Measurements from ENCODE around the gene C19orf67. TPM values are rescaled to one million over a fixed set of nuclear protein-coding genes. Genes with fewer than 3 reads are reported as not detected.

The C19orf67 gene
- total RNA-seq, 1 experiment from 2014 or later = 0.28 TPM

DNA sequence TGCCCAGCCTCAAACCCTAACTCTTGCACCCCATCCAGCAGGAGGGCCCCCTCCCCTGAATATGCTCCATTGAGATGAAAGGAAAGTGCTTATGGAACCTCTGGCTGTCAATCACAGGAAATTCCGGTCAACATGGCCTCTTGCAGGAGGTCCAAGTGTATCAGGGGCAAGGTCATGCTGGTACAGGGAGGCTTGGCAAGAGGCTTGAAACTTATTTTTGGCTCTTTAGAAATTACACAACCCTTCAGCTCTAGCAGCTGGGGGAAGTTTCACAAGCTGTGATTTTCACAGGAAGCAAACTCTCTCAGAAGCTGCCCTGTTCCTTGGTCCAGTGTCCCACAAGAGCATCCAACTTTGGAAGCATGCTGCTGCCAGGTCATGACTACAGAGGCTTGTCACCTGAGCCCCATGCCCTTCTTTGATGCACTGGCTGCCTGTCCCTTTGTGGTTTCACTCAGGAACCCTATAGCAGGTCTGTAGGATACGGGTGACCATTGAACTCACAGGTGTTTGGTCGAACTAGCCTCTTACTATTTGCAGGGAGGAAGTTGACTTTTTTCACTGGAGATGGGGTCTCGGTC lies 42.4 kb upstream of the C19orf67 start:
- no peak overlapping the region for H3K27ac ChIP-seq (ENCODE audit: low read length)
- no peaks in the 10 kb centered on the region for H3K27me3 ChIP-seq (ENCODE audit: control insufficient read depth, insufficient read depth, low read length)
- no peak for ATAC-seq
- BruUV-seq (replicated peaks) = no TSS peak
- H3K9me3 ChIP-seq (ENCODE audit: control insufficient read depth, insufficient read depth, low read depth, low read length) = no peaks in the 10 kb centered on the region
- no peak for DNase-seq (ENCODE audit: low read depth, low spot score)
- no peaks in the 10 kb centered on the region for H3K4me1 ChIP-seq (ENCODE audit: control insufficient read depth, insufficient read depth, low read length)
- intact Hi-C loops (cut with micrococcal nuclease; ENCODE audit: unreplicated experiment) (no loop called here), in situ Hi-C loops (cut with HindIII; ENCODE audit: low pct_unique_long_range_greater_than_20kb, low sequenced_read_pairs) (no loop called here)
- ChIA-PET CTCF (no interaction called here), POLR2A (no interaction called here)
- H3K4me3 ChIP-seq (ENCODE audit: low read depth in 2 of 2, low read length in 2 of 2) = no peak overlapping the region
- TF ChIP-seq, protein P1, sequence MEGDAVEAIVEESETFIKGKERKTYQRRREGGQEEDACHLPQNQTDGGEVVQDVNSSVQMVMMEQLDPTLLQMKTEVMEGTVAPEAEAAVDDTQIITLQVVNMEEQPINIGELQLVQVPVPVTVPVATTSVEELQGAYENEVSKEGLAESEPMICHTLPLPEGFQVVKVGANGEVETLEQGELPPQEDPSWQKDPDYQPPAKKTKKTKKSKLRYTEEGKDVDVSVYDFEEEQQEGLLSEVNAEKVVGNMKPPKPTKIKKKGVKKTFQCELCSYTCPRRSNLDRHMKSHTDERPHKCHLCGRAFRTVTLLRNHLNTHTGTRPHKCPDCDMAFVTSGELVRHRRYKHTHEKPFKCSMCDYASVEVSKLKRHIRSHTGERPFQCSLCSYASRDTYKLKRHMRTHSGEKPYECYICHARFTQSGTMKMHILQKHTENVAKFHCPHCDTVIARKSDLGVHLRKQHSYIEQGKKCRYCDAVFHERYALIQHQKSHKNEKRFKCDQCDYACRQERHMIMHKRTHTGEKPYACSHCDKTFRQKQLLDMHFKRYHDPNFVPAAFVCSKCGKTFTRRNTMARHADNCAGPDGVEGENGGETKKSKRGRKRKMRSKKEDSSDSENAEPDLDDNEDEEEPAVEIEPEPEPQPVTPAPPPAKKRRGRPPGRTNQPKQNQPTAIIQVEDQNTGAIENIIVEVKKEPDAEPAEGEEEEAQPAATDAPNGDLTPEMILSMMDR (IDR thresholded peaks at IDR 0.05) = no peak
- TF ChIP-seq TCF7L2 (IDR thresholded peaks at IDR 0.05; ENCODE audit: low read depth, low read length) (no peak), SIN3A (IDR thresholded peaks at IDR 0.05; ENCODE audit: borderline replicate concordance, insufficient read depth, low read depth, low read length) (no peak), POLR2AphosphoS5 (IDR thresholded peaks at IDR 0.05; ENCODE audit: low read depth, low read length) (no peak), REST (IDR thresholded peaks at IDR 0.05; ENCODE audit: insufficient read depth in 1 of 2, low read depth in 2 of 2, low read length in 1 of 2) (no peak)
- H3K36me3 ChIP-seq (ENCODE audit: control insufficient read depth, insufficient read depth, low read length) = no peaks in the 10 kb centered on the region

DNA sequence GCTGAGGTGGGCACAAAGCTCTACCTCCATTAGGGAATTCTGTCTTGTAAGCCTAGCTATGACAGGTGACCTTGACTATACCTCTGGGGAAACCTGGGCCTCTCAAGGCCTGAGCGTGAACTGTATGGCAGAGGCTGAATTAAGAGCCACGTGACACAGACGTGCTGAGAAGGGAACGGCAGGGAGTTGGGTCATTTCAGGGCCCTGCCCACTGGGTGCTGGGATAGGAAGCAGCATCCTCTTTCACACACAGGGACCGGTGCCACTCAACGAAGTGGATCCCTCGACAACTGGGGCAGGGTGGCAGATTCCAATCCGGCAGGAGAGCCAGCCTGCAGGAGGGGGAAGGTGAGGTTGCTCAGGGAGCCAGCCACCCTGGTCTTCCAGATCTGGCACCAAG lies 41.6 kb upstream of the C19orf67 start:
- no peak for DNase-seq (ENCODE audit: low read depth, low spot score)
- intact Hi-C loops (cut with micrococcal nuclease; ENCODE audit: unreplicated experiment) = no loop called here
- Histone ChIP-seq H3K36me3 (ENCODE audit: control insufficient read depth, insufficient read depth, low read length) (no peaks in the 10 kb centered on the region), H3K27me3 (ENCODE audit: control insufficient read depth, insufficient read depth, low read length) (no peaks in the 10 kb centered on the region), H3K4me1 (ENCODE audit: control insufficient read depth, insufficient read depth, low read length) (no peaks in the 10 kb centered on the region), H3K4me3 (ENCODE audit: low read depth in 2 of 2, low read length in 2 of 2) (no peak overlapping the region), H3K9me3 (ENCODE audit: control insufficient read depth, insufficient read depth, low read depth, low read length) (no peaks in the 10 kb centered on the region), H3K27ac (ENCODE audit: low read length) (no peak overlapping the region)
- ATAC-seq = 0 out of 2 replicates have a peak, but pooled peaks have one; percentile 11
- in situ Hi-C loops (cut with HindIII; ENCODE audit: low pct_unique_long_range_greater_than_20kb, low sequenced_read_pairs) = no loop called here
- no peak for TF ChIP-seq SIN3A (IDR thresholded peaks at IDR 0.05; ENCODE audit: borderline replicate concordance, insufficient read depth, low read depth, low read length)
- TF ChIP-seq POLR2AphosphoS5 (IDR thresholded peaks at IDR 0.05; ENCODE audit: low read depth, low read length) = no peak
- no peak for TF ChIP-seq TCF7L2 (IDR thresholded peaks at IDR 0.05; ENCODE audit: low read depth, low read length)
- no peak for TF ChIP-seq REST (IDR thresholded peaks at IDR 0.05; ENCODE audit: insufficient read depth in 1 of 2, low read depth in 2 of 2, low read length in 1 of 2)
- TF ChIP-seq, protein P1 (IDR thresholded peaks at IDR 0.05) = no peak
- ChIA-PET POLR2A (no interaction called here), CTCF (no interaction called here)
- no TSS peak for BruUV-seq (replicated peaks)

Data from Panc1 (cell line).